K562 (cell line): ENCODE measurements around the gene HRC. TPM values are rescaled to one million over a fixed set of nuclear protein-coding genes. Genes with fewer than 3 reads are reported as not detected.

Experiments
- ARID3A ChIP-seq: IDR thresholded peaks from 2 replicates; pipeline ENCODE4 v1.6.1; 2012; ENCODE audit warnings: low read depth, low read length, improper control_type of control experiment, borderline replicate concordance
- ATF6 ChIP-seq: sonication (generic); formaldehyde crosslinking; IDR thresholded peaks from 2 replicates; pipeline ENCODE4 v1.4.0; 2020; ENCODE audit warnings: mild to moderate bottlenecking, missing genetic modification reagents
- BDP1 ChIP-seq: IDR thresholded peaks from 3 replicates; pipeline ENCODE4 v1.6.1; 2011; ENCODE audit not compliant: insufficient read length, insufficient read depth
- CBX8 ChIP-seq: fragments of 200-600 bp; sonication (generic); IDR thresholded peaks from 2 replicates; pipeline ENCODE4 v1.6.1; 2012; ENCODE audit warnings: borderline replicate concordance, mixed run types, low read depth, mild to moderate bottlenecking, moderate library complexity, mixed read lengths, low read length, control low read depth, inconsistent platforms; ENCODE audit not compliant: poor library complexity, severe bottlenecking; ENCODE audit errors: extremely low read depth
- ELF2 ChIP-seq: fragments of 250-450 bp; sonication (Bioruptor Pico); IDR thresholded peaks from 2 replicates; pipeline ENCODE4 v1.5.0; 2021; ENCODE audit warnings: mild to moderate bottlenecking
- GABPB1 ChIP-seq: sonication (generic); formaldehyde crosslinking; IDR thresholded peaks from 2 replicates; pipeline ENCODE4 v1.8.0; 2022; ENCODE audit warnings: mild to moderate bottlenecking, missing genetic modification reagents
- GTF2E2 ChIP-seq: fragments of 200-800 bp; sonication (Bioruptor generic); IDR thresholded peaks from 2 replicates; pipeline ENCODE4 v1.6.1; 2016; ENCODE audit warnings: missing genetic modification characterization, missing compliant biosample characterization
- MTA1 ChIP-seq: fragments of 450-650 bp; IDR thresholded peaks from 2 replicates; pipeline ENCODE4 v1.6.1; 2017; ENCODE audit warnings: borderline replicate concordance
- MXI1 ChIP-seq: IDR thresholded peaks from 2 replicates; pipeline ENCODE4 v1.6.1; 2011; ENCODE audit warnings: low read depth, mild to moderate bottlenecking, improper control_type of control experiment, low read length
- NFXL1 ChIP-seq: fragments of 450-650 bp; formaldehyde crosslinking; IDR thresholded peaks from 2 replicates; pipeline ENCODE4 v1.4.0; 2021; ENCODE audit warnings: mild to moderate bottlenecking
- NR1H2 ChIP-seq: sonication (generic); formaldehyde crosslinking; IDR thresholded peaks from 2 replicates; pipeline ENCODE4 v1.4.0; 2020; ENCODE audit warnings: mild to moderate bottlenecking, missing genetic modification reagents
- SREBF1 ChIP-seq: fragments of 150-350 bp; IDR thresholded peaks from 2 replicates; pipeline ENCODE4 v1.6.1; 2014; ENCODE audit warnings: antibody characterized with exemption, low read depth, low read length, borderline replicate concordance
- TCF7 ChIP-seq: sonication (generic); IDR thresholded peaks from 2 replicates; pipeline ENCODE4 v1.6.1; 2016; ENCODE audit warnings: antibody characterized with exemption, borderline replicate concordance
- XRCC5 ChIP-seq: fragments of 200-400 bp; formaldehyde crosslinking; IDR thresholded peaks from 2 replicates; pipeline ENCODE4 v1.6.1; 2017; ENCODE audit warnings: low read depth, mild to moderate bottlenecking, low read length
- ZNF311 ChIP-seq: fragments of 250-450 bp; sonication (Bioruptor Pico); IDR thresholded peaks from 2 replicates; pipeline ENCODE4 v1.4.0; 2020; ENCODE audit warnings: mild to moderate bottlenecking, moderate library complexity
- ZNF449 ChIP-seq: fragments of 250-450 bp; sonication (Bioruptor Pico); IDR thresholded peaks from 2 replicates; pipeline ENCODE4 v1.8.0; 2022; ENCODE audit warnings: moderate library complexity, mild to moderate bottlenecking, inconsistent platforms
- ZNF584 ChIP-seq: fragments of 200-800 bp; sonication (Bioruptor generic); IDR thresholded peaks from 2 replicates; pipeline ENCODE4 v1.6.1; 2016; ENCODE audit warnings: low read depth, mild to moderate bottlenecking, missing genetic modification characterization, missing compliant biosample characterization
- ZNF644 ChIP-seq: fragments of 200-800 bp; sonication (Bioruptor generic); IDR thresholded peaks from 2 replicates; pipeline ENCODE4 v1.6.1; 2016; ENCODE audit warnings: low read depth, missing genetic modification characterization, missing compliant biosample characterization
- polyA plus RNA-seq, 8 experiments: library from polyadenylated mRNA; depleted of rRNA in 4 of 8; stranded (reverse) in 5 of 8; unstranded in 3 of 8; fragments of >200 nt; fragmentation: Nextera tagmentation in 2 of 8; fragmentation: Illumina TruSeq in 1 of 8; extraction: Ambion mirVana in 2 of 8; extraction: Trizol in 1 of 8; gene quantifications; 2 replicates each; pipeline versions ENCODE4 v1.2.1 to v1.2.3, GENCODE V29; 2011 to 2014; ENCODE audit warnings: inconsistent platforms in 1 of 8, missing spikeins in 1 of 8
- total RNA-seq, 7 experiments: library from RNA; depleted of rRNA in 6 of 7; stranded (reverse); fragments of >200 nt in 6 of 7; fragmentation: Illumina TruSeq in 2 of 7; extraction: Trizol in 2 of 7; gene quantifications; 2 replicates each; pipeline versions ENCODE4 v1.2.1 to v1.2.3, GENCODE V29; 2011 to 2021; ENCODE audit warnings: low replicate concordance in 1 of 7
- TF ChIP-seq, protein P1 (sequence below): sonication (generic); formaldehyde crosslinking; IDR thresholded peaks from 2 replicates; pipeline ENCODE4 v1.8.1; 2023; ENCODE audit warnings: mild to moderate bottlenecking, missing genetic modification reagents

HRC gene
- total and polyA plus RNA-seq, 9 of the 15 experiments (the other 6 are each of a cell fraction or from before 2014, with no cell fraction given): 0.66 to 18.7 (median 13.1) TPM

GRCh38 chr19:49118565-49119410 is 36.4 kb downstream of the HRC start, which contains the start of gene C19orf73 (continued):
- no peak for TF ChIP-seq CBX8
- no peak for TF ChIP-seq NFXL1 (CRISPR knock-in tag)
- TF ChIP-seq ZNF311: no peak
- peak; percentile 46; the same call in 1 of the 2 replicates for TF ChIP-seq GTF2E2 (tag)
- no peak for TF ChIP-seq BDP1
- TF ChIP-seq ARID3A: no peak
- no peak for TF ChIP-seq SREBF1
- no peak; the same call in 1 of the 2 replicates for TF ChIP-seq XRCC5
- TF ChIP-seq ZNF584 (CRISPR knock-in tag): no peak
- peak; percentile 67; the same call in 1 of the 2 replicates for TF ChIP-seq ELF2 (CRISPR knock-in tag)
- TF ChIP-seq MXI1: peak; percentile 70; the same call in 1 of the 2 replicates
- TF ChIP-seq MTA1: peak; percentile 80
- TF ChIP-seq ZNF449 (CRISPR knock-in tag): no peak
- no peak for TF ChIP-seq ZNF644
- peak; percentile 84; the same call in 1 of the 2 replicates for TF ChIP-seq ATF6 (CRISPR knock-in tag)
- TF ChIP-seq GABPB1 (CRISPR knock-in tag): peak; percentile 88
- TF ChIP-seq, protein P1, sequence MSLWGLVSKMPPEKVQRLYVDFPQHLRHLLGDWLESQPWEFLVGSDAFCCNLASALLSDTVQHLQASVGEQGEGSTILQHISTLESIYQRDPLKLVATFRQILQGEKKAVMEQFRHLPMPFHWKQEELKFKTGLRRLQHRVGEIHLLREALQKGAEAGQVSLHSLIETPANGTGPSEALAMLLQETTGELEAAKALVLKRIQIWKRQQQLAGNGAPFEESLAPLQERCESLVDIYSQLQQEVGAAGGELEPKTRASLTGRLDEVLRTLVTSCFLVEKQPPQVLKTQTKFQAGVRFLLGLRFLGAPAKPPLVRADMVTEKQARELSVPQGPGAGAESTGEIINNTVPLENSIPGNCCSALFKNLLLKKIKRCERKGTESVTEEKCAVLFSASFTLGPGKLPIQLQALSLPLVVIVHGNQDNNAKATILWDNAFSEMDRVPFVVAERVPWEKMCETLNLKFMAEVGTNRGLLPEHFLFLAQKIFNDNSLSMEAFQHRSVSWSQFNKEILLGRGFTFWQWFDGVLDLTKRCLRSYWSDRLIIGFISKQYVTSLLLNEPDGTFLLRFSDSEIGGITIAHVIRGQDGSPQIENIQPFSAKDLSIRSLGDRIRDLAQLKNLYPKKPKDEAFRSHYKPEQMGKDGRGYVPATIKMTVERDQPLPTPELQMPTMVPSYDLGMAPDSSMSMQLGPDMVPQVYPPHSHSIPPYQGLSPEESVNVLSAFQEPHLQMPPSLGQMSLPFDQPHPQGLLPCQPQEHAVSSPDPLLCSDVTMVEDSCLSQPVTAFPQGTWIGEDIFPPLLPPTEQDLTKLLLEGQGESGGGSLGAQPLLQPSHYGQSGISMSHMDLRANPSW (CRISPR knock-in tag): no peak
- TF ChIP-seq NR1H2: no peak
- TF ChIP-seq TCF7: peak; percentile 16; the same call in 1 of the 2 replicates
